ENCODE data around the gene SCAPER.

SCAPER gene

DNA sequence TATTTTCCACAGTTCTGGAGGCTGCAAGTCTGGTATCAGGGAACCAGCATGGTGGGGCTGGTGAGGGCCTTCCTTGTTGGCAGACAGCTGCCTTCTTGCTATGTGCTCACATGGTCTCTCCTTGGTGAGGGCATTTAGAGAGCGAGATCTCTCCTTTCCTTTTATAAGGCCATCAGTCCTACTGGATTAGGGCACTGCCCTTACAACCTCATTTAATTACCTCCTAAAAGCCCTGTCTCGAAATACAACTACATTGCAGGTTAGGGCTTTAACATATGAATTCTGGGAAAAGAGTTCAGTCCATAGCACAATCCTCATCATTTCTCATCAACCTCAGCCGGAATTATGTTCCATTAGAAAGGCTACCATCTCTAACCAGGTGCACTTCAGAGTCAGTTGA, 546.7 kb downstream of the SCAPER start:
- H3K4me3 ChIP-seq (ENCODE audit: low read depth, low read length), result no peak overlapping the region
- TF ChIP-seq CTCF (IDR thresholded peaks at IDR 0.05; ENCODE audit: control insufficient read depth, extremely low read depth, insufficient read depth), result no peak

DNA sequence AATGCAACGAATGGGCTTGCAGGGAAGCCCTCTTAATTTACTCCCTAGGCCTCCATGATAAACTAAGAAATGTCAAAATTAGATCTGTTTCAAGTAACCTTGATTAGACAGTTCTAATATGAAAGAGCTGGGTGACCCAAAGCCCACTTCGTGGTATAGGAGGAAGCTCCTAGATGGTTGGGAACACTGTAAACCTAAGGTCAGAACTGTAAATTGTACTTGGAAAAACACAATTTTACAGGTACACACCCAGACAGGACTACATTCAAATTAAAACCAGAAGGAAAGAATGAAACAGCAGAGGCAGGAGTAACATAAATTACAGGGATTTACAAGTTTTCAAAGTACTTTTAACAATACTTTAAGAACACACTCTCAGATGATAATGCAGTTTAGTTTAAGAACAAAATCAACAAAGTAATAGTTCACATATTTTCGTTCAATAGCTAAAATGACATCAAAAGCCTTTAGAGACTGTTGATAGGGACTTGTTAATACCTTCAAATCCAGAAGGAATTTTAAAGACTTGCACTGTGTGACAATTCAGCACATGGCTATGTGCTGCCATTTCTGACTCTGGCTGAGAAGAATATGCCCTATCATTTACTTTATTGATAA, 550.2 kb downstream of the SCAPER start:
- no peak overlapping the region for H3K4me3 ChIP-seq (ENCODE audit: low read depth, low read length)
- no peak for TF ChIP-seq CTCF (IDR thresholded peaks at IDR 0.05; ENCODE audit: control insufficient read depth, extremely low read depth, insufficient read depth)
- no peak for DNase-seq (ENCODE audit: low read depth)

More for the DNA sequence above, 546.7 kb downstream of the SCAPER start:
- DNase-seq (ENCODE audit: low read depth), result no peak

- no peak for DNase-seq (ENCODE audit: low read depth)
- no peak overlapping the region for H3K4me3 ChIP-seq (ENCODE audit: low read depth, low read length)
- no peak for TF ChIP-seq CTCF (IDR thresholded peaks at IDR 0.05; ENCODE audit: control insufficient read depth, extremely low read depth, insufficient read depth)
Observed at GRCh38 chr15:76353903-76354302, 551.2 kb downstream of the SCAPER start.

DNA sequence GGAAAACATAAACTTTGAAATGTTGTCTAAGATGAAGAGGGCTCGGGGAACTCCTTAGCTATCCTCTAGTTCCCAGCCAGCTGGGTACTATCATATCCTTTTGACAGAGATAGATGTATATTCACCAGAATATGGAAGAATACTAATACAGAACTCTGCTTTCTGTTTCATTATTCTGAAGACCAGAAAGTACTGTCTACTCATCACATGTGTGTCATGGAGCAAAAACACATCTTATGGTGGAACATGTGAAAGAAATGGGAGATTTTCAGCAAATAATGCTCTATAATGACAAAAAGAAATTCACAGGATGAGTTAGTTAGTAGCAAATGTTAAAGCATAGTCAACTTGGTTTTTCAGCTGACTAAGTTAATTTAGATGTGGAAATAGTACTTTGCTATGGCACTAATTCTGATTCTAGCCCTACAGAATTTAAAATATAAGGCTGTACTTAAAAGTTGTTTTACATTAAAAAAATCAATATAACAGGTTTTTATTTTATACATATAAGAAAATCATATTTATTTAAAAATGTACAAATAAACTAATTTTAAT, 552.0 kb downstream of the SCAPER start:
- H3K4me3 ChIP-seq (ENCODE audit: low read depth, low read length), result no peak overlapping the region
- no peak for TF ChIP-seq CTCF (IDR thresholded peaks at IDR 0.05; ENCODE audit: control insufficient read depth, extremely low read depth, insufficient read depth)
- no peak for DNase-seq (ENCODE audit: low read depth)

- no peak overlapping the region for H3K4me3 ChIP-seq (ENCODE audit: low read depth, low read length)
- no peak for TF ChIP-seq CTCF (IDR thresholded peaks at IDR 0.05; ENCODE audit: control insufficient read depth, extremely low read depth, insufficient read depth)
- no peak for DNase-seq (ENCODE audit: low read depth)
Observed at GRCh38 chr15:76349301-76350070, 555.7 kb downstream of the SCAPER start.

- no peak overlapping the region for H3K4me3 ChIP-seq (ENCODE audit: low read depth, low read length)
- DNase-seq (ENCODE audit: low read depth), result no peak
- TF ChIP-seq CTCF (IDR thresholded peaks at IDR 0.05; ENCODE audit: control insufficient read depth, extremely low read depth, insufficient read depth), result no peak
Observed at GRCh38 chr15:76347482-76348055, 557.6 kb downstream of the SCAPER start.
